ENCODE data around the gene PIK3CD. TPM values are rescaled to one million over a fixed set of nuclear protein-coding genes. Genes with fewer than 3 reads are reported as not detected.

The PIK3CD gene
- total and polyA plus RNA-seq, 2 of the 8 experiments (the other 6 are each of a cell fraction or from before 2014, with no cell fraction given) = 20.6 to 24.1 TPM

DNA sequence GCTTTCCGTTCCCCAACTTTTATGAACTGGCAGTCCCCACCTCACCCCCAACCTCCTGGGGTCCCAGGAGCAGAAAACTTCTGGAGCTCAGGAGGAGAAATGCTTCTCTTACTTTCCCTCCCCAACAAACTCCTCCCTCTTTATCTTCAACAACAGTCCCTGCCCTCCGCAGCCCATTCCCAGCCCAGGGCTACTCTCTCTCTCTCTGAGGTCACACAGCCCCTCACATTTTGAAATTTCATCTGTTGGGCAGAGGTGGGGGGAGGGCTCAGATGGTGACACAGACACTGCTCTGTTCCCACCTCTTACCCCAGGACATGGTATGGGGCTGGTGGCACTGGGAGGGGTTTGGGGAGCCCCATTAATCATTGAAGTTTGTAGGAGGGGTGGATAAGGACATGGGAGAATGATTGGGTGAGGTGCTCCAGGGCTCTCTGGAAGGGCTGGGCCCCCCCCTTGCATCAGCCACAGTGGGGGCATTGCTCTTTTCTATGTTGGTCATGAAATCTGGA, 6.0 kb downstream of the PIK3CD start (continued):
- TF ChIP-seq CBX8 (IDR thresholded peaks at IDR 0.05; ENCODE audit: borderline replicate concordance, low read depth, low read length) (no peak), KDM1A (IDR thresholded peaks at IDR 0.05; ENCODE audit: borderline replicate concordance, low read length) (no peak)

Measured in H1 (cell line).